HG02798 (cell line): Measurements from ENCODE around the gene OR2AT4.
"Not testable (repeated sequence)": the region's sequence is repeated elsewhere in the genome, so short reads cannot be mapped to it uniquely, and the experiment has no call there.

Source experiments
- ATAC-seq: cut with Tn5 transposase; IDR thresholded peaks from one replicate; pipeline ENCODE4 v1.9.1; 2021; ENCODE audit warnings: mild to moderate bottlenecking; ENCODE audit not compliant: unreplicated experiment, poor library complexity

Gene OR2AT4

GRCh38 chr11:75105462-75105925, 8.8 kb upstream of the OR2AT4 start:
- no peak for ATAC-seq

GRCh38 chr11:75103380-75104026, 6.8 kb upstream of the OR2AT4 start:
- ATAC-seq = peak; percentile 38

GRCh38 chr11:75101424-75102128, 4.9 kb upstream of the OR2AT4 start:
- no peak for ATAC-seq

GRCh38 chr11:75100314-75100713, 3.6 kb upstream of the OR2AT4 start:
- peak; percentile 95 for ATAC-seq

GRCh38 chr11:75099635-75100034, 3.0 kb upstream of the OR2AT4 start:
- no peak for ATAC-seq

- not testable (repeated sequence) for ATAC-seq
Observed at GRCh38 chr11:75098835-75099439, 2.3 kb upstream of the OR2AT4 start.

GRCh38 chr11:75098181-75098580, 1.5 kb upstream of the OR2AT4 start:
- ATAC-seq = not testable (repeated sequence)

GRCh38 chr11:75097173-75097557, 489 bp upstream of the OR2AT4 start:
- no peak for ATAC-seq

- ATAC-seq = not testable (repeated sequence)
Observed at GRCh38 chr11:75094382-75094781, 2.3 kb downstream of the OR2AT4 start.

GRCh38 chr11:75090671-75091177, 6.0 kb downstream of the OR2AT4 start:
- ATAC-seq = no peak

- ATAC-seq = no peak
Observed at GRCh38 chr11:75087319-75088305, 9.1 kb downstream of the OR2AT4 start.

GRCh38 chr11:75084883-75085282, 11.8 kb downstream of the OR2AT4 start:
- no peak for ATAC-seq

- no peak for ATAC-seq
Observed at GRCh38 chr11:75083217-75083605, 13.5 kb downstream of the OR2AT4 start.

GRCh38 chr11:75082601-75083216, 14.0 kb downstream of the OR2AT4 start:
- no peak for ATAC-seq

- ATAC-seq = no peak
Observed at GRCh38 chr11:75079546-75079945, 17.1 kb downstream of the OR2AT4 start.

- ATAC-seq = no peak
Observed at GRCh38 chr11:75078233-75078632, 18.4 kb downstream of the OR2AT4 start.

GRCh38 chr11:75077316-75077715, 19.4 kb downstream of the OR2AT4 start:
- no peak for ATAC-seq

GRCh38 chr11:75076671-75077070, 20.0 kb downstream of the OR2AT4 start:
- ATAC-seq = no peak

- no peak for ATAC-seq
Observed at GRCh38 chr11:75073459-75074190, 23.1 kb downstream of the OR2AT4 start.
